Esophagus (tissue), 2 donors: ENCODE data around the gene TPX2. TPM values are rescaled to one million over a fixed set of nuclear protein-coding genes. Genes with fewer than 3 reads are reported as not detected.
"Not testable (repeated sequence)": the region's sequence is repeated elsewhere in the genome, so short reads cannot be mapped to it uniquely, and the experiment has no call there.

Source experiments
- H3K27ac ChIP-seq, 2 donors: one replicate each; pipeline ENCODE4 v1.5.1; 2013; ENCODE audit warnings: low read depth in 2 of 2, mild to moderate bottlenecking in 2 of 2, inconsistent platforms in 1 of 2, low read length in 1 of 2, moderate library complexity in 1 of 2
- H3K27me3 ChIP-seq, 2 donors: one replicate each; pipeline ENCODE4 v1.6.1; 2013; ENCODE audit warnings: low read length in 2 of 2, control low read depth in 1 of 2, mild to moderate bottlenecking in 1 of 2; ENCODE audit not compliant: insufficient read depth in 2 of 2, control insufficient read depth in 1 of 2
- H3K36me3 ChIP-seq, 2 donors: one replicate each; pipeline ENCODE4 v1.6.1; 2013; ENCODE audit warnings: low read length in 1 of 2; ENCODE audit not compliant: control insufficient read depth in 2 of 2, insufficient read depth in 2 of 2
- H3K4me1 ChIP-seq, 2 donors: one replicate each; pipeline ENCODE4 v1.6.1; 2013; ENCODE audit warnings: low read length in 1 of 2; ENCODE audit not compliant: control insufficient read depth in 2 of 2, insufficient read depth in 2 of 2
- H3K4me3 ChIP-seq, 2 donors: one replicate each; pipeline ENCODE4 v1.5.1; 2013; ENCODE audit warnings: low read length in 2 of 2, mild to moderate bottlenecking in 2 of 2, low read depth in 1 of 2, moderate library complexity in 1 of 2
- H3K9me3 ChIP-seq, 2 donors: one replicate each; pipeline ENCODE4 v1.6.1; 2013; ENCODE audit warnings: mild to moderate bottlenecking in 2 of 2, low read depth in 1 of 2, low read length in 1 of 2, moderate library complexity in 1 of 2; ENCODE audit not compliant: control insufficient read depth in 2 of 2, insufficient read depth in 1 of 2
- WGBS, 2 donors: extraction: QIAGEN DNeasy Blood & Tissue Kit; methylation state at CpG; one replicate each; pipeline ENCODE4 v1.1.7; 2013; 5-methylcytosine and 5-hydroxymethylcytosine counted together
- polyA plus RNA-seq, 2 donors: library from polyadenylated mRNA; stranded (reverse); fragments of 200-250 nt; gene quantifications; one replicate each; pipeline ENCODE4 v1.2.3, GENCODE V29; 2013
- donor health status: healthy with polysubstance abuse.
- donor health status: Bipolar disorder and iron deficiency.

Gene TPX2
- polyA plus RNA-seq, 2 donors = 9.1 to 13.6 TPM

GRCh38 chr20:31809661-31810060, 70.6 kb downstream of the TPX2 start:
- Histone ChIP-seq H3K9me3 (no peaks in the 10 kb centered on the region), H3K4me1 (no peaks in the 10 kb centered on the region), H3K36me3 (no peaks in the 10 kb centered on the region), H3K27me3 (no peaks in the 10 kb centered on the region), H3K4me3 (no peak overlapping the region), H3K27ac (no peak overlapping the region)
- WGBS, 2 donors = 82 to 85% methylated on average over 3 of the region's 3 CpGs

- peaks cover 0 to 2% of the 10 kb centered on the region in 2 donors for H3K4me1 ChIP-seq
- H3K27me3 ChIP-seq = no peaks in the 10 kb centered on the region
- no peaks in the 10 kb centered on the region for H3K9me3 ChIP-seq
- H3K4me3 ChIP-seq = no peak overlapping the region
- WGBS, 2 donors = 91 to 94% methylated on average over 4 of the region's 4 CpGs
- no peaks in the 10 kb centered on the region for H3K36me3 ChIP-seq
- no peak overlapping the region for H3K27ac ChIP-seq
These were observed 72.1 kb downstream of the TPX2 start for GRCh38 chr20:31811198-31811597.

GRCh38 chr20:31811796-31812728, 73.0 kb downstream of the TPX2 start:
- Histone ChIP-seq H3K4me1 (peaks cover 0 to 2% of the 10 kb centered on the region in 2 donors), H3K27me3 (no peaks in the 10 kb centered on the region), H3K4me3 (no peak overlapping the region), H3K9me3 (no peaks in the 10 kb centered on the region), H3K36me3 (no peaks in the 10 kb centered on the region), H3K27ac (no peak overlapping the region)
- WGBS, 2 donors = 62 to 65% methylated on average over 15 of the region's 15 CpGs

- no peaks in the 10 kb centered on the region for H3K27me3 ChIP-seq
- H3K9me3 ChIP-seq = no peaks in the 10 kb centered on the region
- peaks cover 0 to 2% of the 10 kb centered on the region in 2 donors for H3K4me1 ChIP-seq
- H3K27ac ChIP-seq = no peak overlapping the region
- H3K36me3 ChIP-seq = no peaks in the 10 kb centered on the region
- H3K4me3 ChIP-seq = no peak overlapping the region
These were observed 74.5 kb downstream of the TPX2 start for GRCh38 chr20:31813611-31814010.

- H3K27me3 ChIP-seq, H3K9me3 ChIP-seq, H3K27ac ChIP-seq, H3K4me3 ChIP-seq, H3K4me1 ChIP-seq, H3K36me3 ChIP-seq: not testable (repeated sequence)
- 84 to 86% methylated on average over 7 of the region's 7 CpGs for WGBS, 2 donors
These were observed 75.1 kb downstream of the TPX2 start for GRCh38 chr20:31814142-31814541.

GRCh38 chr20:31815408-31816188, 76.5 kb downstream of the TPX2 start:
- Histone ChIP-seq H3K4me3 (no peak overlapping the region), H3K9me3 (no peaks in the 10 kb centered on the region), H3K36me3 (no peaks in the 10 kb centered on the region), H3K27ac (no peak overlapping the region), H3K27me3 (no peaks in the 10 kb centered on the region), H3K4me1 (peaks cover 0 to 2% of the 10 kb centered on the region in 2 donors)
- 40 to 43% methylated on average over 9 of the region's 9 CpGs for WGBS, 2 donors

GRCh38 chr20:31816221-31816620, 77.1 kb downstream of the TPX2 start:
- no peaks in the 10 kb centered on the region for H3K27me3 ChIP-seq
- H3K36me3 ChIP-seq = no peaks in the 10 kb centered on the region
- no peak overlapping the region for H3K27ac ChIP-seq
- H3K9me3 ChIP-seq = no peaks in the 10 kb centered on the region
- WGBS, 2 donors = 92 to 93% methylated on average over 5 of the region's 5 CpGs
- no peak overlapping the region for H3K4me3 ChIP-seq
- peaks cover 0 to 2% of the 10 kb centered on the region in 2 donors for H3K4me1 ChIP-seq

- peaks cover 0 to 2% of the 10 kb centered on the region in 2 donors for H3K4me1 ChIP-seq
- H3K9me3 ChIP-seq = no peaks in the 10 kb centered on the region
- no peak overlapping the region for H3K4me3 ChIP-seq
- H3K27me3 ChIP-seq = no peaks in the 10 kb centered on the region
- WGBS, 2 donors = 90 to 95% methylated on average over 5 of the region's 5 CpGs
- no peak overlapping the region for H3K27ac ChIP-seq
- H3K36me3 ChIP-seq = no peaks in the 10 kb centered on the region
These were observed 78.4 kb downstream of the TPX2 start for GRCh38 chr20:31817461-31817860.

- H3K4me1 ChIP-seq = peaks cover 0 to 2% of the 10 kb centered on the region in 2 donors
- H3K9me3 ChIP-seq = no peaks in the 10 kb centered on the region
- no peaks in the 10 kb centered on the region for H3K36me3 ChIP-seq
- H3K4me3 ChIP-seq = no peak overlapping the region
- H3K27ac ChIP-seq = no peak overlapping the region
- 90% methylated on average over 8 of the region's 8 CpGs for WGBS, 2 donors
- H3K27me3 ChIP-seq = no peaks in the 10 kb centered on the region
These were observed 79.4 kb downstream of the TPX2 start for GRCh38 chr20:31818376-31818908.
